ENCODE measurements around the gene ACTA1.

DNA sequence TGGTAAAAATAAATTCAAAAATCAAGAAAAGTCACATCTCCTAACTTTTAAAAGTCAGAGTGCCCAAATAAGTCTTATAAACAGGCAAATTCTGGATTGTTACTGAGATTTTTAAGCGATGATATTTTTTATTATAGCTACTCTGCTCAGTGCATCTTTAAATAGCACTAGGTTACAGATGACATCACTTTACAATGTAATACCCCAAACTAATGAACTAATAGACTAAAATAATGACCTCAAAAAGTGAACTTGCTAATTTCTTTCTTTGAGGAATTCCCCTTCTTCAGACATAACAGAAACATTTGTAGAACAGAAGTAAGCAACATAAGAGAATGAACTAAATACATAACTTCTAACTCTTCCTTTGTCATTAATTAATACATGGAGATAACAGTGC, 33.0 kb upstream of the ACTA1 start:
- no peak for TF ChIP-seq POLR2AphosphoS5 (IDR thresholded peaks at IDR 0.05; ENCODE audit: low read depth, low read length)
- TF ChIP-seq, protein P1, sequence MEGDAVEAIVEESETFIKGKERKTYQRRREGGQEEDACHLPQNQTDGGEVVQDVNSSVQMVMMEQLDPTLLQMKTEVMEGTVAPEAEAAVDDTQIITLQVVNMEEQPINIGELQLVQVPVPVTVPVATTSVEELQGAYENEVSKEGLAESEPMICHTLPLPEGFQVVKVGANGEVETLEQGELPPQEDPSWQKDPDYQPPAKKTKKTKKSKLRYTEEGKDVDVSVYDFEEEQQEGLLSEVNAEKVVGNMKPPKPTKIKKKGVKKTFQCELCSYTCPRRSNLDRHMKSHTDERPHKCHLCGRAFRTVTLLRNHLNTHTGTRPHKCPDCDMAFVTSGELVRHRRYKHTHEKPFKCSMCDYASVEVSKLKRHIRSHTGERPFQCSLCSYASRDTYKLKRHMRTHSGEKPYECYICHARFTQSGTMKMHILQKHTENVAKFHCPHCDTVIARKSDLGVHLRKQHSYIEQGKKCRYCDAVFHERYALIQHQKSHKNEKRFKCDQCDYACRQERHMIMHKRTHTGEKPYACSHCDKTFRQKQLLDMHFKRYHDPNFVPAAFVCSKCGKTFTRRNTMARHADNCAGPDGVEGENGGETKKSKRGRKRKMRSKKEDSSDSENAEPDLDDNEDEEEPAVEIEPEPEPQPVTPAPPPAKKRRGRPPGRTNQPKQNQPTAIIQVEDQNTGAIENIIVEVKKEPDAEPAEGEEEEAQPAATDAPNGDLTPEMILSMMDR (IDR thresholded peaks at IDR 0.05) = no peak
